IPS DF 4.7 (cell line): ENCODE data around the gene C13orf46.

Experiments
- DNase-seq: peaks from one replicate; pipeline ENCODE4 v3.0.0-alpha.2; 2013; ENCODE audit warnings: low spot score; ENCODE audit errors: extremely low read depth

C13orf46 gene

GRCh38 chr13:113956571-113956970 is 17.3 kb downstream of the C13orf46 start:
- no peak for DNase-seq

- DNase-seq: no peak
These were observed 18.2 kb downstream of the C13orf46 start for GRCh38 chr13:113955691-113956090.

GRCh38 chr13:113955235-113955634 is 18.6 kb downstream of the C13orf46 start:
- no peak for DNase-seq

- no peak for DNase-seq
These were observed 19.6 kb downstream of the C13orf46 start for GRCh38 chr13:113954046-113954835.

- no peak for DNase-seq
These were observed 20.3 kb downstream of the C13orf46 start for GRCh38 chr13:113953561-113953960.

- DNase-seq: no peak
These were observed 20.8 kb downstream of the C13orf46 start for GRCh38 chr13:113952983-113953520.

GRCh38 chr13:113952151-113952982 is 21.5 kb downstream of the C13orf46 start:
- DNase-seq: no peak

GRCh38 chr13:113951246-113951999 is 22.5 kb downstream of the C13orf46 start:
- DNase-seq: no peak

- no peak for DNase-seq
These were observed 23.2 kb downstream of the C13orf46 start for GRCh38 chr13:113950451-113951245.

- no peak for DNase-seq
These were observed 24.3 kb downstream of the C13orf46 start for GRCh38 chr13:113949546-113949945.

- DNase-seq: no peak
These were observed 25.7 kb downstream of the C13orf46 start for GRCh38 chr13:113948034-113948742.

- DNase-seq: no peak
These were observed 26.4 kb downstream of the C13orf46 start for GRCh38 chr13:113947311-113948033.

- DNase-seq: no peak
These were observed 27.3 kb downstream of the C13orf46 start for GRCh38 chr13:113946409-113947181.

- no peak for DNase-seq
These were observed 27.9 kb downstream of the C13orf46 start for GRCh38 chr13:113945857-113946408.

GRCh38 chr13:113943821-113944565 is 29.9 kb downstream of the C13orf46 start:
- no peak for DNase-seq

- no peak for DNase-seq
These were observed 31.2 kb downstream of the C13orf46 start for GRCh38 chr13:113942591-113943103.

- DNase-seq: no peak
These were observed 32.2 kb downstream of the C13orf46 start for GRCh38 chr13:113941571-113942191.
